Liver (tissue), 9 donors: ENCODE data around the gene TOP3A. TPM values are rescaled to one million over a fixed set of nuclear protein-coding genes. Genes with fewer than 3 reads are reported as not detected.

Source experiments
- DNase-seq: peaks from one replicate; pipeline ENCODE4 v3.0.0-alpha.2; 2017; ENCODE audit warnings: low spot score
- H3K27ac ChIP-seq, 2 donors: one replicate each; pipeline ENCODE4 v1.7.0; 2013; ENCODE audit warnings: inconsistent platforms in 2 of 2, low read length in 2 of 2, control low read depth in 1 of 2, low read depth in 1 of 2, mild to moderate bottlenecking in 1 of 2
- H3K27me3 ChIP-seq, 4 donors: one replicate each; pipeline versions ENCODE4 v1.6.1 to v1.7.0; 2013; ENCODE audit warnings: low read length in 3 of 4, inconsistent platforms in 1 of 4, mild to moderate bottlenecking in 1 of 4, moderate library complexity in 1 of 4; ENCODE audit not compliant: control insufficient read depth in 4 of 4, insufficient read depth in 4 of 4
- H3K36me3 ChIP-seq, 4 donors: one replicate each; pipeline versions ENCODE4 v1.6.1 to v1.7.0; 2013; ENCODE audit warnings: low read length in 3 of 4, mild to moderate bottlenecking in 3 of 4, low read depth in 1 of 4, moderate library complexity in 1 of 4; ENCODE audit not compliant: control insufficient read depth in 4 of 4, insufficient read depth in 3 of 4
- H3K4me1 ChIP-seq, 4 donors: one replicate each; pipeline versions ENCODE4 v1.6.1 to v1.7.0; 2013; ENCODE audit warnings: low read length in 3 of 4, mild to moderate bottlenecking in 3 of 4, moderate library complexity in 1 of 4; ENCODE audit not compliant: control insufficient read depth in 4 of 4, insufficient read depth in 4 of 4
- H3K4me3 ChIP-seq, 3 donors: one replicate each; pipeline versions ENCODE4 v1.6.1 to v1.7.0; 2013; ENCODE audit warnings: low read length in 3 of 3, control low read depth in 1 of 3, low read depth in 1 of 3, mild to moderate bottlenecking in 1 of 3
- H3K9ac ChIP-seq, 2 donors: one replicate each; pipeline ENCODE4 v1.7.0; 2013; ENCODE audit warnings: low read length in 2 of 2, mild to moderate bottlenecking in 2 of 2, moderate library complexity in 2 of 2, control low read depth in 1 of 2, low read depth in 1 of 2
- H3K9me3 ChIP-seq, 4 donors: one replicate each; pipeline versions ENCODE4 v1.6.1 to v1.7.0; 2013; ENCODE audit warnings: low read length in 3 of 4; ENCODE audit not compliant: control insufficient read depth in 4 of 4
- EGR1 ChIP-seq, 2 donors: IDR thresholded peaks; 2 replicates each; pipeline ENCODE4 v1.6.1; 2016 to 2018; ENCODE audit warnings: antibody characterized with exemption in 2 of 2, low read depth in 2 of 2
- FOXA1 ChIP-seq: IDR thresholded peaks from 2 replicates; pipeline ENCODE4 v1.6.1; 2016; ENCODE audit warnings: antibody characterized with exemption
- FOXA2 ChIP-seq: IDR thresholded peaks from 2 replicates; pipeline ENCODE4 v1.6.1; 2016; ENCODE audit warnings: antibody characterized with exemption
- GABPA ChIP-seq, 2 donors: IDR thresholded peaks in 1 of 2; conservative IDR thresholded peaks in 1 of 2; 2 replicates each; pipeline ENCODE4 v1.6.1; 2016; ENCODE audit warnings: antibody characterized with exemption in 2 of 2, mild to moderate bottlenecking in 1 of 2, moderate library complexity in 1 of 2
- HNF4A ChIP-seq, 2 donors: conservative IDR thresholded peaks; 2 replicates each; pipeline ENCODE4 v1.6.1; 2016; ENCODE audit warnings: antibody characterized with exemption in 2 of 2, mild to moderate bottlenecking in 2 of 2
- HNF4G ChIP-seq: IDR thresholded peaks from 2 replicates; pipeline ENCODE4 v1.6.1; 2016; ENCODE audit warnings: antibody characterized with exemption
- JUND ChIP-seq, 2 donors: IDR thresholded peaks; 2 replicates each; pipeline ENCODE4 v1.6.1; 2016; ENCODE audit warnings: antibody characterized with exemption in 2 of 2
- NR2F2 ChIP-seq: IDR thresholded peaks from 2 replicates; pipeline ENCODE4 v1.6.1; 2016; ENCODE audit warnings: antibody characterized with exemption
- RAD21 ChIP-seq, 2 donors: IDR thresholded peaks; 2 replicates each; pipeline ENCODE4 v1.6.1; 2016; ENCODE audit warnings: antibody characterized with exemption in 2 of 2, mild to moderate bottlenecking in 2 of 2
- RXRA ChIP-seq, 2 donors: IDR thresholded peaks; 2 replicates each; pipeline ENCODE4 v1.6.1; 2017 to 2018; ENCODE audit warnings: antibody characterized with exemption in 2 of 2, mild to moderate bottlenecking in 1 of 2
- SP1 ChIP-seq: IDR thresholded peaks from 2 replicates; pipeline ENCODE4 v1.6.1; 2018; ENCODE audit warnings: antibody characterized with exemption, mild to moderate bottlenecking
- TAF1 ChIP-seq: conservative IDR thresholded peaks from 2 replicates; pipeline ENCODE4 v1.6.1; 2016; ENCODE audit warnings: antibody characterized with exemption, mild to moderate bottlenecking
- YY1 ChIP-seq: IDR thresholded peaks from 2 replicates; pipeline ENCODE4 v1.6.1; 2016; ENCODE audit warnings: antibody characterized with exemption, mild to moderate bottlenecking
- WGBS: extraction: QIAGEN DNeasy Blood & Tissue Kit; methylation state at CpG from one replicate; pipeline ENCODE4 v1.1.7; 2013; 5-methylcytosine and 5-hydroxymethylcytosine counted together
- polyA plus RNA-seq, 2 donors: library from polyadenylated mRNA; stranded (reverse) in 1 of 2; unstranded in 1 of 2; fragments of 200-250 nt in 1 of 2; fragments of >200 nt in 1 of 2; fragmentation: Nextera tagmentation in 1 of 2; extraction: Ambion mirVana in 1 of 2; gene quantifications; one replicate each; pipeline versions ENCODE4 v1.2.1 to v1.2.3, GENCODE V29; 2013 to 2015
- total RNA-seq, 2 donors: library from RNA; depleted of rRNA; stranded (reverse); fragments of >200 nt; gene quantifications; one replicate each; pipeline ENCODE4 v1.2.3, GENCODE V29; 2014
- TF ChIP-seq, protein P1 (sequence below): IDR thresholded peaks from 2 replicates; pipeline ENCODE4 v1.6.1; 2016; ENCODE audit warnings: antibody characterized with exemption
- TF ChIP-seq, protein P2 (sequence below): IDR thresholded peaks from 2 replicates; pipeline ENCODE4 v1.6.1; 2016; ENCODE audit warnings: antibody characterized with exemption
- TF ChIP-seq, protein P3 (sequence below): IDR thresholded peaks from 2 replicates; pipeline ENCODE4 v1.6.1; 2016; ENCODE audit warnings: antibody characterized with exemption
- TF ChIP-seq, protein P4 (sequence below): fragments of 150-350 bp; IDR thresholded peaks from 2 replicates; pipeline ENCODE4 v1.5.1; 2017; ENCODE audit warnings: improper control_type of control experiment, low read depth, low read length; ENCODE audit not compliant: missing input control
- TF ChIP-seq, protein P5 (sequence below): IDR thresholded peaks from 2 replicates; pipeline ENCODE4 v1.6.1; 2016; ENCODE audit warnings: antibody characterized with exemption, mild to moderate bottlenecking
- donor health status: healthy.
- donor health status: healthy.
- donor health status: healthy.
- donor health status: healthy.
- donor health status: healthy.

Gene TOP3A
- total and polyA plus RNA-seq, 4 donors, result 6.6 to 37.5 (median 14.3) TPM

DNA sequence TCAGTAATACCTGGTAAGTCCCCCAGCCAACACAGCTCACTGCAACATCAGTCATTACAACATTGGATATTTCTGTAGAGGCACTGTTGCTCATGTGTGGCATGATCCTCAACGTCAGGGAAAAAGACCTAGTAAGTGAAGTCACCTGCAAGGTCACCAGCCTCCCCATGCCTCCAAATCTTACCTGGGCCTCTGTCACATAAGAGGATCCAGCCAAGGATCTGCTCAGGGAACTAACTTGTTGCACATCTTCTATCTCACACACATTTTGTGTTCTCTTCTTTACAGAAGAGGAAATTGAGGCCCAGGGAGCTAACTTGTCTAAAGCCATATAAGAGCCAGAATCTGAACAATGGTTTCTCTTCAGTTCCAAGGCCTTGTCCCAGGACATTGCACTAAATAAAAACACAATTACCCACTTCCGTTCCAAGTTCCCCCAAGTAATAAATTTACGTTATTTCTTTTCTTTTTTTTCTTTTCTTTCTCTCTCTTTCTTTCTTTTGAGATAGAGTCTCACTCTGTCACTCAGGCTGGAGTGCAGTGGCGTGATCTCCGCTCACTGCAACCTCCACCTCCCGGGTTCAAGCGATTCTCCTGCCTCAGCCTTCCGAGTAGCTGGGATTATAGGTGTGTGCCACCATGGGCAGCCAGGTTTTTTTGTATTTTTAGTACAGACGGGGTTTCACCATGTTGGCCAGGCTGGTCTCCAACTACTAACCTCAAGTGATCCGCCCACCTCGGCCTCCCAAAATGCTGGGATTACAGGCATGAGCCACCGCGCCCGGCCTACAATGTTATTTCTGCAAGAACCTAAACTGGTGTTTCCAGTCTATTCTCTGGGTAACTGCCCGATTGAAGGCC is 47.3 kb upstream of the TOP3A start:
- H3K4me3 ChIP-seq, result peak overlapping the region; percentile 80 to 97 (median 91)
- WGBS, result 25% methylated on average over 15 of the region's 15 CpGs
- H3K9me3 ChIP-seq, result no peaks in the 10 kb centered on the region
- no peaks in the 10 kb centered on the region for H3K27me3 ChIP-seq
- peaks cover 0 to 5% (median 2%) of the 10 kb centered on the region in 4 donors for H3K36me3 ChIP-seq
- peak overlapping the region; percentile 98 to 99 for H3K27ac ChIP-seq
- peaks cover 4 to 26% (median 21%) of the 10 kb centered on the region in 4 donors for H3K4me1 ChIP-seq
- TF ChIP-seq TAF1 (peak; percentile 34), NR2F2 (peak; percentile 68), HNF4A (conservative IDR thresholded peaks at IDR 0.05) (no peak), YY1 (peak; percentile 24)
- DNase-seq, result no peak
- H3K9ac ChIP-seq, result peak overlapping the region; percentile 98 to 99

DNA sequence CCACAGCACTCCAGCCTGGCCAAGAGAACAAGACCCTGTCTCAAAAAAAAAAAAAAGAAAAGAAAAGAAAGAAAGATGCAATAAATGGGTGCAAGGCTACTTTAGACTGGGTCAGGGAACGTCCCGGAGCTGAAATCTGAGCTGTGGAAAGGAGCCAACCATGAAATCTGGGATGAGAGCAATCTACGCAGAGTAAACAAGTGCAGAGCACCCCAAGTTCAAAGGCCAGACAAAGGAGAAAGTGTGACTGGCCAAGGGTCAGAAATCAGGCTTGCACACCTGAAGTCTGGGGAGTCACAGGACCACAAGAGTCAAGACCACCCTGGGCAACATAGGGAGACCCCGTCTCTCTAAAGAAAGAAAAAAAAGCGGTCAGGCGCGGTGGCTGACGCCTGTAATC is 45.7 kb upstream of the TOP3A start:
- TF ChIP-seq, protein P1, sequence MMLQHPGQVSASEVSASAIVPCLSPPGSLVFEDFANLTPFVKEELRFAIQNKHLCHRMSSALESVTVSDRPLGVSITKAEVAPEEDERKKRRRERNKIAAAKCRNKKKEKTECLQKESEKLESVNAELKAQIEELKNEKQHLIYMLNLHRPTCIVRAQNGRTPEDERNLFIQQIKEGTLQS, result no peak
- TF ChIP-seq EGR1 (IDR thresholded peaks at IDR 0.05; ENCODE audit: low read depth in 2 of 2) (no peak), JUND (IDR thresholded peaks at IDR 0.05) (peak in 1 of 2 donors; percentile 26), FOXA2 (peak; percentile 95), YY1 (peak; percentile 45), RAD21 (IDR thresholded peaks at IDR 0.05) (peak in 1 of 2 donors; percentile 14), HNF4G (peak; percentile 59), SP1 (peak; percentile 57), GABPA (IDR thresholded peaks at IDR 0.05 in 1 of 2, conservative IDR thresholded peaks at IDR 0.05 in 1 of 2) (no peak), NR2F2 (peak; percentile 53), RXRA (IDR thresholded peaks at IDR 0.05) (peak; percentile 84 to 92), TAF1 (no peak), FOXA1 (peak; percentile 95), HNF4A (conservative IDR thresholded peaks at IDR 0.05) (peak; percentile 83 to 91)
- TF ChIP-seq, protein P2, sequence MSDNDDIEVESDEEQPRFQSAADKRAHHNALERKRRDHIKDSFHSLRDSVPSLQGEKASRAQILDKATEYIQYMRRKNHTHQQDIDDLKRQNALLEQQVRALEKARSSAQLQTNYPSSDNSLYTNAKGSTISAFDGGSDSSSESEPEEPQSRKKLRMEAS, result no peak
- TF ChIP-seq, protein P3, sequence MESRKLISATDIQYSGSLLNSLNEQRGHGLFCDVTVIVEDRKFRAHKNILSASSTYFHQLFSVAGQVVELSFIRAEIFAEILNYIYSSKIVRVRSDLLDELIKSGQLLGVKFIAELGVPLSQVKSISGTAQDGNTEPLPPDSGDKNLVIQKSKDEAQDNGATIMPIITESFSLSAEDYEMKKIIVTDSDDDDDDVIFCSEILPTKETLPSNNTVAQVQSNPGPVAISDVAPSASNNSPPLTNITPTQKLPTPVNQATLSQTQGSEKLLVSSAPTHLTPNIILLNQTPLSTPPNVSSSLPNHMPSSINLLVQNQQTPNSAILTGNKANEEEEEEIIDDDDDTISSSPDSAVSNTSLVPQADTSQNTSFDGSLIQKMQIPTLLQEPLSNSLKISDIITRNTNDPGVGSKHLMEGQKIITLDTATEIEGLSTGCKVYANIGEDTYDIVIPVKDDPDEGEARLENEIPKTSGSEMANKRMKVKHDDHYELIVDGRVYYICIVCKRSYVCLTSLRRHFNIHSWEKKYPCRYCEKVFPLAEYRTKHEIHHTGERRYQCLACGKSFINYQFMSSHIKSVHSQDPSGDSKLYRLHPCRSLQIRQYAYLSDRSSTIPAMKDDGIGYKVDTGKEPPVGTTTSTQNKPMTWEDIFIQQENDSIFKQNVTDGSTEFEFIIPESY, result peak; percentile 63
- TF ChIP-seq, protein P4, sequence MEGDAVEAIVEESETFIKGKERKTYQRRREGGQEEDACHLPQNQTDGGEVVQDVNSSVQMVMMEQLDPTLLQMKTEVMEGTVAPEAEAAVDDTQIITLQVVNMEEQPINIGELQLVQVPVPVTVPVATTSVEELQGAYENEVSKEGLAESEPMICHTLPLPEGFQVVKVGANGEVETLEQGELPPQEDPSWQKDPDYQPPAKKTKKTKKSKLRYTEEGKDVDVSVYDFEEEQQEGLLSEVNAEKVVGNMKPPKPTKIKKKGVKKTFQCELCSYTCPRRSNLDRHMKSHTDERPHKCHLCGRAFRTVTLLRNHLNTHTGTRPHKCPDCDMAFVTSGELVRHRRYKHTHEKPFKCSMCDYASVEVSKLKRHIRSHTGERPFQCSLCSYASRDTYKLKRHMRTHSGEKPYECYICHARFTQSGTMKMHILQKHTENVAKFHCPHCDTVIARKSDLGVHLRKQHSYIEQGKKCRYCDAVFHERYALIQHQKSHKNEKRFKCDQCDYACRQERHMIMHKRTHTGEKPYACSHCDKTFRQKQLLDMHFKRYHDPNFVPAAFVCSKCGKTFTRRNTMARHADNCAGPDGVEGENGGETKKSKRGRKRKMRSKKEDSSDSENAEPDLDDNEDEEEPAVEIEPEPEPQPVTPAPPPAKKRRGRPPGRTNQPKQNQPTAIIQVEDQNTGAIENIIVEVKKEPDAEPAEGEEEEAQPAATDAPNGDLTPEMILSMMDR, result no peak
- TF ChIP-seq, protein P5, sequence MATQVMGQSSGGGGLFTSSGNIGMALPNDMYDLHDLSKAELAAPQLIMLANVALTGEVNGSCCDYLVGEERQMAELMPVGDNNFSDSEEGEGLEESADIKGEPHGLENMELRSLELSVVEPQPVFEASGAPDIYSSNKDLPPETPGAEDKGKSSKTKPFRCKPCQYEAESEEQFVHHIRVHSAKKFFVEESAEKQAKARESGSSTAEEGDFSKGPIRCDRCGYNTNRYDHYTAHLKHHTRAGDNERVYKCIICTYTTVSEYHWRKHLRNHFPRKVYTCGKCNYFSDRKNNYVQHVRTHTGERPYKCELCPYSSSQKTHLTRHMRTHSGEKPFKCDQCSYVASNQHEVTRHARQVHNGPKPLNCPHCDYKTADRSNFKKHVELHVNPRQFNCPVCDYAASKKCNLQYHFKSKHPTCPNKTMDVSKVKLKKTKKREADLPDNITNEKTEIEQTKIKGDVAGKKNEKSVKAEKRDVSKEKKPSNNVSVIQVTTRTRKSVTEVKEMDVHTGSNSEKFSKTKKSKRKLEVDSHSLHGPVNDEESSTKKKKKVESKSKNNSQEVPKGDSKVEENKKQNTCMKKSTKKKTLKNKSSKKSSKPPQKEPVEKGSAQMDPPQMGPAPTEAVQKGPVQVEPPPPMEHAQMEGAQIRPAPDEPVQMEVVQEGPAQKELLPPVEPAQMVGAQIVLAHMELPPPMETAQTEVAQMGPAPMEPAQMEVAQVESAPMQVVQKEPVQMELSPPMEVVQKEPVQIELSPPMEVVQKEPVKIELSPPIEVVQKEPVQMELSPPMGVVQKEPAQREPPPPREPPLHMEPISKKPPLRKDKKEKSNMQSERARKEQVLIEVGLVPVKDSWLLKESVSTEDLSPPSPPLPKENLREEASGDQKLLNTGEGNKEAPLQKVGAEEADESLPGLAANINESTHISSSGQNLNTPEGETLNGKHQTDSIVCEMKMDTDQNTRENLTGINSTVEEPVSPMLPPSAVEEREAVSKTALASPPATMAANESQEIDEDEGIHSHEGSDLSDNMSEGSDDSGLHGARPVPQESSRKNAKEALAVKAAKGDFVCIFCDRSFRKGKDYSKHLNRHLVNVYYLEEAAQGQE, result peak; percentile 50
- H3K27ac ChIP-seq, result peak overlapping the region; percentile 60 to 98
- H3K9me3 ChIP-seq, result no peaks in the 10 kb centered on the region
- no peaks in the 10 kb centered on the region for H3K27me3 ChIP-seq
- H3K9ac ChIP-seq, result no peak overlapping the region
- peak overlapping the region; percentile 26 to 80 (median 37) for H3K4me3 ChIP-seq
- no peak for DNase-seq
- peaks cover 6 to 32% (median 24%) of the 10 kb centered on the region in 4 donors for H3K4me1 ChIP-seq
- H3K36me3 ChIP-seq, result peaks cover 2 to 5% (median 4%) of the 10 kb centered on the region in 4 donors
- WGBS, result 41% methylated on average over 8 of the region's 8 CpGs
